ENCODE data around the gene TNFAIP8. TPM values are rescaled to one million over a fixed set of nuclear protein-coding genes. Genes with fewer than 3 reads are reported as not detected.

Gene TNFAIP8
- total and polyA plus RNA-seq, 9 of the 15 experiments (the other 6 are each of a cell fraction or from before 2014, with no cell fraction given) = 29.9 to 52.2 (median 44.8) TPM

GRCh38 chr5:119371146-119371545 lies 15.3 kb downstream of the TNFAIP8 start:
- TF ChIP-seq HINFP (tag; conservative IDR thresholded peaks at IDR 0.05; ENCODE audit: low read depth) (no peak), NFE2 (IDR thresholded peaks at IDR 0.05; ENCODE audit: low read depth) (peak; percentile 39; the same call in 1 of the 2 replicates), C11orf30 (IDR thresholded peaks at IDR 0.05; ENCODE audit: low read depth) (0 out of 2 replicates have a peak, but pooled peaks have one; percentile 4), XRCC3 (IDR thresholded peaks at IDR 0.05) (no peak), RAD51 (IDR thresholded peaks at IDR 0.05; ENCODE audit: borderline replicate concordance, low read depth) (no peak), NCOA6 (IDR thresholded peaks at IDR 0.05) (no peak), CLOCK (CRISPR knock-in tag; IDR thresholded peaks at IDR 0.05; ENCODE audit: borderline replicate concordance) (no peak), RNF219 (CRISPR knock-in tag; IDR thresholded peaks at IDR 0.05) (no peak), ZNF316 (IDR thresholded peaks at IDR 0.05) (0 out of 2 replicates have a peak, but pooled peaks have one; percentile 22)
- no peak overlapping the region for H3K4me2 ChIP-seq (ENCODE audit: insufficient read depth, low read length)
- no peak overlapping the region for H3K4me3 ChIP-seq
- H3K27ac ChIP-seq (ENCODE audit: extremely low read depth, low read depth, low read length) = no peak overlapping the region
- H3K9me1 ChIP-seq (ENCODE audit: control insufficient read depth, insufficient read depth, low read length) = no peaks in the 10 kb centered on the region
- no peaks in the 10 kb centered on the region for H4K20me1 ChIP-seq (replicated peaks; ENCODE audit: control insufficient read depth, insufficient read depth, low read length)
- H2AFZ ChIP-seq (ENCODE audit: low read depth, low read length) = no peak overlapping the region
- peaks cover 2% of the 10 kb centered on the region; the same call in 1 of the 3 replicates for H3K36me3 ChIP-seq (ENCODE audit: control insufficient read depth, insufficient read depth, low read length)
- in situ Hi-C loops (cut with MboI) = no loop called here
- ChIA-PET POLR2A (interaction anchor here (1.0 to 3.0 kb wide), 2 partner anchors 9 to 10 kb away, joined by 5 to 18 read pairs; no protein-coding TSS in a partner anchor), CTCF (ENCODE audit: low intra/inter-chr PET ratio) (no interaction called here)
- ATAC-seq (no peak), DNase-seq (ENCODE audit: extremely low read depth in 1 of 4, low spot score in 3 of 4) (no peak), FAIRE-seq (no peak)
- intact Hi-C loops (cut with micrococcal nuclease) = no loop called here
- H3K9me3 ChIP-seq (replicated peaks; ENCODE audit: control insufficient read depth, insufficient read depth, low read depth, low read length) = no peaks in the 10 kb centered on the region
- H3K4me1 ChIP-seq (replicated peaks in 1 of 2; ENCODE audit: control insufficient read depth in 2 of 2, insufficient read depth in 2 of 2, low read length in 2 of 2) = peaks cover 0 to 22% of the 10 kb centered on the region in 2 experiments; a peak in 2 of 5 replicates
- BruUV-seq (replicated peaks) = no TSS peak
- H3K79me2 ChIP-seq (ENCODE audit: control insufficient read depth, insufficient read depth, low read length) = peaks cover 40% of the 10 kb centered on the region
- H3K27me3 ChIP-seq (ENCODE audit: control insufficient read depth in 2 of 2, insufficient read depth in 2 of 2, low read length in 2 of 2) = no peaks in the 10 kb centered on the region
- 64% methylated on average over 4 of the region's 4 CpGs for WGBS (ENCODE audit: insufficient coverage, low coverage, missing lambda C conversion rate)
- H3K9ac ChIP-seq (ENCODE audit: insufficient read depth in 1 of 2, low read depth in 2 of 2, low read length in 2 of 2) = no peak overlapping the region
